HepG2 (cell line): ENCODE data around the gene TCN1. TPM values are rescaled to one million over a fixed set of nuclear protein-coding genes. Genes with fewer than 3 reads are reported as not detected.

ENCODE experiments used
- ATAC-seq: fragments of 200-7000 bp; cut with Tn5 transposase; 3 replicates; pipeline ENCODE4 v1.9.1; 2020; ENCODE audit warnings: mild to moderate bottlenecking, moderate library complexity
- BruUV-seq: library from RNA; stranded (reverse); fragments of 400-500 nt; replicated peaks from 2 replicates; lab custom pipeline; 2021; lab: Mats Ljungman, UMichigan
- CTCF ChIA-PET: fragments of 300-600 bp; formaldehyde crosslinking; extraction: SDS; loops from one replicate; lab custom pipeline; 2021; ENCODE audit warnings: low total read pairs, inconsistent platforms, low intra/inter-chr PET ratio; lab: Yijun Ruan, JAX
- POLR2A ChIA-PET: fragments of 350-600 bp; sonication (Branson Sonifier 250); formaldehyde crosslinking; loops from one replicate; lab custom pipeline; 2020; ENCODE audit warnings: antibody characterized with exemption, inconsistent platforms; lab: Yijun Ruan, JAX
- DNase-seq: peaks from one replicate; pipeline ENCODE4 v3.0.0-alpha.2; 2015; ENCODE audit warnings: low spot score
- FAIRE-seq: peaks from 3 replicates; lab custom pipeline; 2011; peaks lifted over from hg19 to GRCh38; lab: Jason Lieb, UNC
- H2AFZ ChIP-seq: one replicate; pipeline ENCODE4 v1.6.1; 2011; ENCODE audit warnings: low read length, inconsistent platforms
- H3K27ac ChIP-seq: fragments of 300-600 bp; 3 replicates; pipeline ENCODE4 v1.8.0; 2011; ENCODE audit warnings: mixed run types, mild to moderate bottlenecking, mixed read lengths, low read length, inconsistent platforms; ENCODE audit not compliant: insufficient read depth; ENCODE audit errors: extremely low read length
- H3K27me3 ChIP-seq, 2 experiments: fragments of 200-600 bp in 1 of 2; 2 replicates in 1 of 2; 3 replicates in 1 of 2; pipeline versions ENCODE4 v1.6.0 to v1.8.0; 2011; ENCODE audit warnings: low read length in 2 of 2, mild to moderate bottlenecking in 2 of 2, moderate library complexity in 2 of 2, inconsistent platforms in 1 of 2; ENCODE audit not compliant: insufficient read depth in 2 of 2, control insufficient read depth in 1 of 2
- H3K36me3 ChIP-seq, 2 experiments: fragments of 200-600 bp in 1 of 2; replicated peaks in 1 of 2; 2 replicates in 1 of 2; 3 replicates in 1 of 2; pipeline versions ENCODE4 v1.5.1 to v1.8.0; 2011; ENCODE audit warnings: low read length in 2 of 2, inconsistent platforms in 1 of 2; ENCODE audit not compliant: insufficient read depth in 2 of 2, control insufficient read depth in 1 of 2
- H3K4me1 ChIP-seq: 2 replicates; pipeline ENCODE4 v1.5.1; 2012; ENCODE audit warnings: low read length, inconsistent platforms; ENCODE audit not compliant: insufficient read depth
- H3K4me2 ChIP-seq: 2 replicates; pipeline ENCODE4 v1.6.0; 2011; ENCODE audit warnings: low read depth, low read length, inconsistent platforms
- H3K4me3 ChIP-seq, 3 experiments: fragments of 200-600 bp in 1 of 3; sonication (generic), shearing (Covaris generic) in 1 of 3; replicated peaks in 1 of 3; 2 replicates each; pipeline ENCODE4 v1.5.1; 2011 to 2016; ENCODE audit warnings: low read length in 3 of 3, inconsistent platforms in 2 of 3, low read depth in 2 of 3, mild to moderate bottlenecking in 2 of 3, control low read depth in 1 of 3, mixed read lengths in 1 of 3; ENCODE audit not compliant: insufficient read depth in 1 of 3
- H3K79me2 ChIP-seq: one replicate; pipeline ENCODE4 v1.6.1; 2011; ENCODE audit warnings: low read length, inconsistent platforms; ENCODE audit not compliant: insufficient read depth
- H3K9ac ChIP-seq: 2 replicates; pipeline ENCODE4 v1.6.0; 2011; ENCODE audit warnings: mild to moderate bottlenecking, low read depth, low read length, inconsistent platforms; ENCODE audit not compliant: insufficient read depth
- H3K9me3 ChIP-seq: 2 replicates; pipeline ENCODE4 v1.5.1; 2012; ENCODE audit warnings: mild to moderate bottlenecking, low read length
- H4K20me1 ChIP-seq: 2 replicates; pipeline ENCODE4 v1.6.0; 2011; ENCODE audit warnings: inconsistent platforms, mild to moderate bottlenecking, low read length, moderate library complexity; ENCODE audit not compliant: insufficient read depth
- BRCA1 ChIP-seq: sonication (generic); formaldehyde crosslinking; IDR thresholded peaks from 2 replicates; pipeline ENCODE4 v1.4.0; 2020; ENCODE audit warnings: missing genetic modification reagents
- GZF1 ChIP-seq: sonication (generic); formaldehyde crosslinking; IDR thresholded peaks from 2 replicates; pipeline ENCODE4 v1.5.1; 2020; ENCODE audit warnings: mild to moderate bottlenecking, missing genetic modification reagents
- HNRNPK ChIP-seq: fragments of 200-400 bp; formaldehyde crosslinking; IDR thresholded peaks from 2 replicates; pipeline ENCODE4 v1.6.1; 2018; ENCODE audit warnings: low read length, low read depth, moderate library complexity, mild to moderate bottlenecking; ENCODE audit not compliant: poor library complexity, severe bottlenecking
- KDM5B ChIP-seq: sonication (generic); formaldehyde crosslinking; IDR thresholded peaks from 2 replicates; pipeline ENCODE4 v1.4.0; 2020; ENCODE audit warnings: missing genetic modification reagents, mild to moderate bottlenecking, borderline replicate concordance
- MTA3 ChIP-seq: sonication (generic); formaldehyde crosslinking; IDR thresholded peaks from 2 replicates; pipeline ENCODE4 v1.4.0; 2020; ENCODE audit warnings: missing genetic modification reagents
- PAF1 ChIP-seq: IDR thresholded peaks from 2 replicates; pipeline ENCODE4 v1.6.1; 2016; ENCODE audit warnings: missing genetic modification reagents, missing compliant biosample characterization
- SIN3A ChIP-seq: IDR thresholded peaks from 2 replicates; pipeline ENCODE4 v1.6.1; 2011; ENCODE audit warnings: low read depth, mild to moderate bottlenecking, control low read depth, low read length, borderline replicate concordance
- SNRNP70 ChIP-seq: fragments of 200-400 bp; formaldehyde crosslinking; IDR thresholded peaks from 2 replicates; pipeline ENCODE4 v1.6.1; 2017; ENCODE audit warnings: mild to moderate bottlenecking, low read depth, low read length, moderate library complexity
- TBX3 ChIP-seq: fragments of 450-650 bp; IDR thresholded peaks from 2 replicates; pipeline ENCODE4 v1.6.1; 2017; ENCODE audit warnings: antibody characterized with exemption, mild to moderate bottlenecking, inconsistent platforms, borderline replicate concordance
- TCF7 ChIP-seq: sonication (generic); IDR thresholded peaks from 2 replicates; pipeline ENCODE4 v1.6.1; 2016; ENCODE audit warnings: antibody characterized with exemption, low read depth
- U2AF1 ChIP-seq: fragments of 200-400 bp; formaldehyde crosslinking; optimal IDR thresholded peaks from 2 replicates; pipeline ENCODE3; 2017; ENCODE audit warnings: mild to moderate bottlenecking, low read depth, low read length
- YEATS2 ChIP-seq: sonication (generic); formaldehyde crosslinking; IDR thresholded peaks from 2 replicates; pipeline ENCODE4 v1.4.0; 2020; ENCODE audit warnings: missing genetic modification reagents, borderline replicate concordance
- ZFP91 ChIP-seq: sonication (generic); formaldehyde crosslinking; IDR thresholded peaks from 2 replicates; pipeline ENCODE4 v1.9.0; 2022; ENCODE audit warnings: missing genetic modification reagents, mild to moderate bottlenecking, borderline replicate concordance
- ZMYM4 ChIP-seq: sonication (generic); formaldehyde crosslinking; IDR thresholded peaks from 2 replicates; pipeline ENCODE4 v1.8.1; 2023; ENCODE audit warnings: mild to moderate bottlenecking, missing genetic modification reagents
- ZNF768 ChIP-seq: sonication (generic); formaldehyde crosslinking; IDR thresholded peaks from 2 replicates; pipeline ENCODE4 v1.4.0; 2020; ENCODE audit warnings: missing genetic modification reagents
- ZNF839 ChIP-seq: sonication (generic); formaldehyde crosslinking; IDR thresholded peaks from 2 replicates; pipeline ENCODE4 v1.4.0; 2020; ENCODE audit warnings: missing genetic modification reagents, mild to moderate bottlenecking, borderline replicate concordance
- WGBS: methylation state at CpG from one replicate; pipeline ENCODE4 v1.1.6; 2017; ENCODE audit warnings: low lambda C conversion rate; 5-methylcytosine and 5-hydroxymethylcytosine counted together
- in situ Hi-C: cut with HindIII; loops from 2 replicates; pipeline ENCODE4 v1.10.0; 2017; ENCODE audit warnings: low pct_unique_long_range_greater_than_20kb; ENCODE audit not compliant: extremely low pct_ligation_motif_present
- intact Hi-C: fragments of 100-400 bp; cut with micrococcal nuclease; formaldehyde crosslinking; loops from one replicate; pipeline ENCODE4 v1.10.0; 2022; ENCODE audit not compliant: unreplicated experiment
- polyA plus RNA-seq, 8 experiments: library from polyadenylated mRNA; depleted of rRNA in 3 of 8; stranded (reverse) in 7 of 8; unstranded in 1 of 8; fragments of >200 nt; fragmentation: Illumina TruSeq in 4 of 8; extraction: Trizol in 4 of 8; gene quantifications; 2 replicates each; pipeline versions ENCODE4 v1.2.1 to v1.2.3, GENCODE V29; 2011 to 2016; ENCODE audit warnings: low read depth in 4 of 8, missing spikeins in 1 of 8, mixed read lengths in 1 of 8; ENCODE audit not compliant: insufficient read depth in 1 of 8
- total RNA-seq, 5 experiments: library from RNA; depleted of rRNA; stranded (reverse); fragments of >200 nt; fragmentation: Illumina TruSeq; extraction: Trizol; gene quantifications; 2 replicates each; pipeline ENCODE4 v1.2.3, GENCODE V29; 2016; ENCODE audit warnings: low read depth in 1 of 5
- TF ChIP-seq, protein P1 (sequence below): fragments of 450-650 bp; IDR thresholded peaks from 2 replicates; pipeline ENCODE4 v1.6.1; 2016
- TF ChIP-seq, protein P2 (sequence below): IDR thresholded peaks from 2 replicates; pipeline ENCODE4 v1.6.1; 2016; ENCODE audit warnings: mild to moderate bottlenecking, missing biosample characterization, missing genetic modification reagents

TCN1 gene
- total and polyA plus RNA-seq, 2 of the 13 experiments (the other 11 are each of a cell fraction or from before 2014, with no cell fraction given) = not detected

- TF ChIP-seq, protein P1, sequence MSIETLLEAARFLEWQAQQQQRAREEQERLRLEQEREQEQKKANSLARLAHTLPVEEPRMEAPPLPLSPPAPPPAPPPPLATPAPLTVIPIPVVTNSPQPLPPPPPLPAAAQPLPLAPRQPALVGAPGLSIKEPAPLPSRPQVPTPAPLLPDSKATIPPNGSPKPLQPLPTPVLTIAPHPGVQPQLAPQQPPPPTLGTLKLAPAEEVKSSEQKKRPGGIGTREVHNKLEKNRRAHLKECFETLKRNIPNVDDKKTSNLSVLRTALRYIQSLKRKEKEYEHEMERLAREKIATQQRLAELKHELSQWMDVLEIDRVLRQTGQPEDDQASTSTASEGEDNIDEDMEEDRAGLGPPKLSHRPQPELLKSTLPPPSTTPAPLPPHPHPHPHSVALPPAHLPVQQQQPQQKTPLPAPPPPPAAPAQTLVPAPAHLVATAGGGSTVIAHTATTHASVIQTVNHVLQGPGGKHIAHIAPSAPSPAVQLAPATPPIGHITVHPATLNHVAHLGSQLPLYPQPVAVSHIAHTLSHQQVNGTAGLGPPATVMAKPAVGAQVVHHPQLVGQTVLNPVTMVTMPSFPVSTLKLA = no peak
- no peak for TF ChIP-seq TBX3
- TF ChIP-seq KDM5B (CRISPR knock-in tag) = no peak
- no peak for TF ChIP-seq HNRNPK
- no peak for TF ChIP-seq BRCA1 (CRISPR knock-in tag)
- no peak for TF ChIP-seq TCF7
Observed at GRCh38 chr11:59872076-59872475, 5.8 kb upstream of the TCN1 start (continued).

- H3K27me3 ChIP-seq = no peaks in the 10 kb centered on the region
- H3K4me2 ChIP-seq = no peak overlapping the region
- no peak for FAIRE-seq
- no peak overlapping the region for H3K27ac ChIP-seq
- no peak for ATAC-seq
- H3K79me2 ChIP-seq = no peaks in the 10 kb centered on the region
- ChIA-PET POLR2A (no interaction called here), CTCF (no interaction called here)
- H3K9ac ChIP-seq = no peak overlapping the region
- WGBS = 43% methylated on average over 2 of the region's 2 CpGs
- in situ Hi-C loops = no loop called here
- no peaks in the 10 kb centered on the region for H3K36me3 ChIP-seq
- H3K9me3 ChIP-seq = no peaks in the 10 kb centered on the region
- BruUV-seq = no TSS peak
- intact Hi-C loops = no loop called here
- no peak overlapping the region for H3K4me3 ChIP-seq
- H3K4me1 ChIP-seq = no peaks in the 10 kb centered on the region
- DNase-seq = no peak
- no peak overlapping the region for H2AFZ ChIP-seq
- no peaks in the 10 kb centered on the region for H4K20me1 ChIP-seq
- TF ChIP-seq, protein P2, sequence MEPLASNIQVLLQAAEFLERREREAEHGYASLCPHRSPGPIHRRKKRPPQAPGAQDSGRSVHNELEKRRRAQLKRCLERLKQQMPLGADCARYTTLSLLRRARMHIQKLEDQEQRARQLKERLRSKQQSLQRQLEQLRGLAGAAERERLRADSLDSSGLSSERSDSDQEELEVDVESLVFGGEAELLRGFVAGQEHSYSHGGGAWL = no peak
- TF ChIP-seq PAF1 (CRISPR knock-in tag) (no peak), ZMYM4 (CRISPR knock-in tag) (no peak), ZNF768 (no peak), U2AF1 (no peak), SIN3A (no peak), MTA3 (CRISPR knock-in tag) (no peak), YEATS2 (no peak), SNRNP70 (no peak), GZF1 (no peak), ZNF839 (CRISPR knock-in tag) (no peak), ZFP91 (no peak)
Observed at GRCh38 chr11:59867946-59868345, 1.7 kb upstream of the TCN1 start.
